AG04449 (cell line): ENCODE measurements around the gene PARP8.

ENCODE experiments used
- CTCF ChIA-PET: fragments of 350-600 bp; formaldehyde crosslinking; extraction: SDS; loops from one replicate; lab custom pipeline; 2021; ENCODE audit warnings: antibody characterized with exemption; lab: Yijun Ruan, JAX
- POLR2A ChIA-PET: fragments of 400-600, 350-600 bp; formaldehyde crosslinking; extraction: SDS; loops from one replicate; lab custom pipeline; 2020; ENCODE audit warnings: antibody characterized with exemption, inconsistent platforms; lab: Yijun Ruan, JAX
- DNase-seq: peaks from one replicate; pipeline ENCODE4 v3.0.0-alpha.2; 2010; ENCODE audit warnings: low read depth, low spot score
- H3K4me3 ChIP-seq: 2 replicates; pipeline ENCODE4 v1.5.1; 2011; ENCODE audit warnings: low read depth, mild to moderate bottlenecking, control low read depth, low read length
- CTCF ChIP-seq: IDR thresholded peaks from one replicate; pipeline ENCODE4 v1.5.1; 2011; ENCODE audit warnings: mild to moderate bottlenecking, moderate library complexity, low read length, control low read depth, inconsistent platforms; ENCODE audit not compliant: insufficient read depth; ENCODE audit errors: missing control alignments

Gene PARP8

GRCh38 chr5:50711280-50711679 is 44.8 kb downstream of the PARP8 start:
- ChIA-PET CTCF (no interaction called here), POLR2A (no interaction called here)
- DNase-seq, result no peak
- H3K4me3 ChIP-seq, result no peak overlapping the region
- no peak for TF ChIP-seq CTCF

- CTCF ChIA-PET, result no interaction called here
Measured at GRCh38 chr5:50712479-50712878, 46.0 kb downstream of the PARP8 start.

GRCh38 chr5:50715001-50715400 is 48.6 kb downstream of the PARP8 start:
- no peak for DNase-seq
- H3K4me3 ChIP-seq, result no peak overlapping the region
- ChIA-PET CTCF (no interaction called here), POLR2A (no interaction called here)
- no peak for TF ChIP-seq CTCF

More at GRCh38 chr5:50712479-50712878, 46.0 kb downstream of the PARP8 start:
- POLR2A ChIA-PET, result no interaction called here
- no peak for TF ChIP-seq CTCF
- no peak overlapping the region for H3K4me3 ChIP-seq
- no peak for DNase-seq

- no peak for DNase-seq
- ChIA-PET CTCF (no interaction called here), POLR2A (no interaction called here)
- no peak for TF ChIP-seq CTCF
- no peak overlapping the region for H3K4me3 ChIP-seq
Measured at GRCh38 chr5:50716134-50716533, 49.7 kb downstream of the PARP8 start.

GRCh38 chr5:50717651-50718050 is 51.2 kb downstream of the PARP8 start:
- ChIA-PET POLR2A (no interaction called here), CTCF (no interaction called here)
- no peak overlapping the region for H3K4me3 ChIP-seq
- TF ChIP-seq CTCF, result no peak
- no peak for DNase-seq

- no peak overlapping the region for H3K4me3 ChIP-seq
- no peak for TF ChIP-seq CTCF
- POLR2A ChIA-PET, result no interaction called here
- DNase-seq, result no peak
- CTCF ChIA-PET, result interaction anchor here (1.4 kb wide), 1 partner anchor 31 kb away, joined by 4 read pairs; no protein-coding TSS in a partner anchor
Measured at GRCh38 chr5:50720061-50720710, 53.7 kb downstream of the PARP8 start.
